ENCODE data around the gene EMX2. TPM values are rescaled to one million over a fixed set of nuclear protein-coding genes. Genes with fewer than 3 reads are reported as not detected.

EMX2 gene
- total RNA-seq, 1 experiment from 2014 or later = 4.7 TPM

DNA sequence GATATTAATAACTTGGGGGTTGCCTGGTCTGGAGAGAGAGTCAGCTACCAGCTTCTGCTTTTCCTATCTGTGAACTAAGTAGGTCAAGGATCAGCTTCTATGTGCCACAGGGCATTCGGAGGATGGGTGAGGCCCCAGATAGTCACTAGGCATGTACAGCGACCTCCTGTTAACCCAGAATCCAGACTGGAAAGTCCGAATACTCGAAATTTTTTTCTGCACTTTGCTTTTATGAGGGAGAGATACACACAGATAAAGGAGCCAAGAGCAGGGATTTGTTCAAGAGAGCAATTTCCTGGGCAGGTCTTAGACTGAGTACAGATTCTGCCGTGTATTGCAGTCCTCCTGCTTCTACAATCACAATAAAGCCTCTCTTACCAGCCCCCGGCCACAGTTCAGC is 54.2 kb downstream of the EMX2 start:
- intact Hi-C loops (cut with micrococcal nuclease; ENCODE audit: unreplicated experiment) = loop anchor here (1.0 kb wide), 2 partner anchors 13 to 22 kb away; no protein-coding TSS in a partner anchor
- Histone ChIP-seq H3K9me3 (peaks cover 11% of the 10 kb centered on the region), H3K36me3 (ENCODE audit: control insufficient read depth, insufficient read depth, low read length) (no peaks in the 10 kb centered on the region), H3K4me1 (peaks cover 31% of the 10 kb centered on the region), H3K27me3 (replicated peaks; ENCODE audit: control insufficient read depth, insufficient read depth, low read length) (no peaks in the 10 kb centered on the region), H3K4me3 (ENCODE audit: low read depth, low read length) (no peak overlapping the region)
- BruUV-seq (replicated peaks) = no TSS peak
- Mint-ChIP-seq H3K4me1 (ENCODE audit: low read depth, unreplicated experiment) (peaks cover 7% of the 10 kb centered on the region), H3K4me3 (ENCODE audit: unreplicated experiment) (no peak overlapping the region), H3K9me3 (ENCODE audit: unreplicated experiment) (no peaks in the 10 kb centered on the region), H3K27ac (ENCODE audit: unreplicated experiment) (peak overlapping the region; percentile 61), H3K27me3 (ENCODE audit: insufficient read depth, unreplicated experiment) (no peaks in the 10 kb centered on the region), H3K36me3 (ENCODE audit: insufficient read depth, unreplicated experiment) (no peaks in the 10 kb centered on the region)
- ChIA-PET POLR2A (interaction anchor here (1.0 kb wide), 1 partner anchor 12 kb away, joined by 3 read pairs; no protein-coding TSS in a partner anchor), CTCF (no interaction called here)
- no peak for TF ChIP-seq CTCF (IDR thresholded peaks at IDR 0.05; ENCODE audit: insufficient read depth in 1 of 2, low read depth in 1 of 2, low read length in 1 of 2, severe bottlenecking in 1 of 2, unreplicated experiment in 1 of 2)
- peak; percentile 70 to 84 for DNase-seq

- peaks cover 31% of the 10 kb centered on the region for H3K4me1 ChIP-seq
- Mint-ChIP-seq H3K9me3 (ENCODE audit: unreplicated experiment) (no peaks in the 10 kb centered on the region), H3K36me3 (ENCODE audit: insufficient read depth, unreplicated experiment) (no peaks in the 10 kb centered on the region), H3K4me3 (ENCODE audit: unreplicated experiment) (no peak overlapping the region), H3K27ac (ENCODE audit: unreplicated experiment) (peak overlapping the region; percentile 61), H3K27me3 (ENCODE audit: insufficient read depth, unreplicated experiment) (no peaks in the 10 kb centered on the region), H3K4me1 (ENCODE audit: low read depth, unreplicated experiment) (peaks cover 7% of the 10 kb centered on the region)
- H3K36me3 ChIP-seq (ENCODE audit: control insufficient read depth, insufficient read depth, low read length) = no peaks in the 10 kb centered on the region
- H3K4me3 ChIP-seq (ENCODE audit: low read depth, low read length) = no peak overlapping the region
- DNase-seq = no peak
- no peak for TF ChIP-seq CTCF (IDR thresholded peaks at IDR 0.05; ENCODE audit: insufficient read depth in 1 of 2, low read depth in 1 of 2, low read length in 1 of 2, severe bottlenecking in 1 of 2, unreplicated experiment in 1 of 2)
- no TSS peak for BruUV-seq (replicated peaks)
- POLR2A ChIA-PET = interaction anchor here (1.0 kb wide), 1 partner anchor 12 kb away, joined by 3 read pairs; no protein-coding TSS in a partner anchor
- CTCF ChIA-PET = no interaction called here
- H3K27me3 ChIP-seq (replicated peaks; ENCODE audit: control insufficient read depth, insufficient read depth, low read length) = no peaks in the 10 kb centered on the region
- intact Hi-C loops (cut with micrococcal nuclease; ENCODE audit: unreplicated experiment) = loop anchor here (1.0 kb wide), 1 partner anchor 12 kb away; no protein-coding TSS in a partner anchor
- peaks cover 11% of the 10 kb centered on the region for H3K9me3 ChIP-seq
Observed at GRCh38 chr10:117597216-117597615, 54.7 kb downstream of the EMX2 start.

Other genes with a start within 250 kb of the EMX2 start
- 49.4 and 54.3 TPM in 2 replicates for gene PDZD8, start 167.3 kb upstream of the EMX2 start, total RNA-seq (2022)